Stimulated activated CD4-positive, alpha-beta T cell treated with anti-CD3 and anti-CD28 coated beads, Interleukin-1b, Interleukin-23, amount 100 ng/mL, for 48 hours (primary cell): ENCODE data around the gene RAB3GAP2.
"Not testable (repeated sequence)": the region's sequence is repeated elsewhere in the genome, so short reads cannot be mapped to it uniquely, and the experiment has no call there.

Experiments
- DNase-seq: peaks from one replicate; pipeline ENCODE4 v3.0.0-alpha.2; 2020

The RAB3GAP2 gene

DNA sequence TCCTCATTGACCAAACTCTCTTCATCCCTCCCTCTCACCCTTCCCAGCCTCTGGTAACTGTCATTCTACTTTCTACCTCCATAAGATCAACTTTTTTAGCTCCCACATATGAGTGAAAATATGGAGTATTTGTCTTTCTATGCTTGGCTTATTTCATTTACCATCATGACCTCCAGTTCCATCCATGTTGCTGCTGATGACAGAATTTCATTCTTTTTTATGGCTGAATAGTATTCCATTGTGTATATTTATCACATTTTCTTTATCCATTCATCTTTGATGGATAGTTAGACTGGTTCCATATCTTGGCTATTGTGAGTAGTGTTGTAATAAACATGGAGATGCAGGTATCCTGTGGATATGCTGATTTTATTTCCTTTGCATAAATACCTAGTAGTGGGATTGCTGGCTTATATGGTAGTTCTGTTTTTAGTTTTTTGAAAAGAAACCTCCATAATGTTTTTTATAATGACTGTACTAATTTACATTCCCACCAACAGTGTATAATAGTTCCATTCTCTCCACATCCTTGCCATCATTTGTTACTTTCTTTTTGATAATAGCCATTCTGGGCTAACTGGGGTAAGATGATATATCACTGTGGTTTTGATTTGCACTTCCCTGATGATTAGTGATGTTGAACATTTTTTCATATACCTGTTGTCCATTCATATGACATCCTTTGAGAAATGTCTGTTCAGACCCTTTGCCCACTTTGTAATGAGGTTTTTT is 142.6 kb downstream of the RAB3GAP2 start:
- no peak for DNase-seq

DNA sequence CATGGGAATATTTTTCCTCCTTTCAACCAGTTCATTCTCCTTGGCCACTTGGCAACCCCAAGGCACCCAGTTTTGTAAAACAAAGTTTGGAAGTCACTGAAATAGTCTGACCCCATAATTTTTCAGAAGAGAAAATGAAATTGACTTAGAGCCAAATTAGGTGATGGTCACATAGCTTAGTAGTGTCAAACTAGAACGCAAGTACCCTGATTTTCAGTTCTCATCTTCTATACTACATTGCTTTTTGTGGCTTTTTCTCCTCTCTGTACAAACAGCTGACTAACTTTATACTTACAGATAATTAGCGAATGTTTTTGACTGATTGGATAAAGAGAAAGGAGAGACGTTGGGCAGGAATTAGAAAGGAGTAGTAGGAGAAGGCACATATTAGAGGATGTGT is 145.2 kb downstream of the RAB3GAP2 start:
- no peak for DNase-seq

DNA sequence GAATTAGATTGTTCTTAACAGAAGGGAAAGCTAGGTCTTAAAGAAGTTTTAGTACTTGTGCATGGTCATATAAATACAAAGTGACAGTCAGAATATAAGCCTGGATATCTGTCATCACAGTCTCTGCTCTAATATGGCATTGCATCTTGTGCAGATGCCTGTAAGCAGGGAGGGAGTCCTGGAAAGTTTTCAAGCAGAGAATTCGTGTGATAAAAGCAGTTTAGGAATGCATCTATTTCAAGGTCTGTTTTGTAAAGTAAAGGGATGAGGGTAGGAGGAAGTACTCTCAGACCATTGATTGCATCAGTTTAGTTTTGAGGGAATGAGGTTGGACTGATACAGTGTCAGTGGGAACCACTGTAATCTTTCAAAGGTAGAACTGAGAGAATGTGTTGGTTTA is 147.7 kb downstream of the RAB3GAP2 start:
- DNase-seq, result no peak

DNA sequence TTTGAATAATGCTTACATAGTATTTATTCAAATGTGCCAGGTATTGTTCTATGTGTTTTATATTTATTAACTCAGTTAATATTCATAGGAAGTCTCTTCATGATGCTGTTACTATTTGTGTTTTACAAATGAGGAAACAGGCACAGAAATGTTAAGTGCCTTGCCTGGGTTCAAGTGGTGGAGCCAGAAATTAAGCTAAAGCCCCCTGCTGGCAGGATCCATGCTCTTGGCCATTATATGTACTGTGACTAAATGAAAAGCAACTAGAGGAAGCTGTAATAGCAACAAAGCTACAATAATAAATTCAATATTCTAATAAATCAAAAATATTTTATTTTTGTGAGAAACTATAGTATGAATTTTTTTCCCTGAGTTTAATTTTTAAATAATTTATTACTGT is 148.4 kb downstream of the RAB3GAP2 start:
- no peak for DNase-seq

GRCh38 chr1:220123066-220123465 is 149.2 kb downstream of the RAB3GAP2 start:
- DNase-seq, result no peak

- DNase-seq, result no peak
These were observed 150.3 kb downstream of the RAB3GAP2 start for GRCh38 chr1:220121791-220122530.

DNA sequence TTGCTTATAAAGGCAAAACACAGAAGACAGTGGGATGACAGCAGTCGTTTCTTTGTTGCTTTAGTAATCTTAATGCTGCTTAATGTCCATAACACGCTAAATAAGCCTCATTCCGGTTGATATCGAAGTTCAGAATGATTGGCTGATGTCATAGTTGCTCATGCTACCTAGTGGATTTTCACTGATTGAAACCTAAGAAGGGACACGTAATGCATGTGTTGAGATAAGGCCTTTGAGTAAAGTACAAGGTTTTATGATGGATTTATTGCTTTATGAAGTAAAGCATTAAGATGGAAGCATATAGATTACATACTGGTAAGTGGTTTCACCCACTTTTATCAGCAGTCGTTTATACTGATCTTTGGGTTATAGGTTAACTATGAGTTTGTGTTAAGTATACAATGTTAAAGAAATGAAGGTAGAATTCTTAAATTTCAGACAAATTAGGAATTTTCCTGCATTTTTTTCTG is 153.2 kb downstream of the RAB3GAP2 start:
- no peak for DNase-seq

- peak; percentile 21 for DNase-seq
These were observed 159.0 kb downstream of the RAB3GAP2 start for GRCh38 chr1:220113136-220113695.

- not testable (repeated sequence) for DNase-seq
These were observed 159.7 kb downstream of the RAB3GAP2 start for GRCh38 chr1:220112600-220112999.

GRCh38 chr1:220110473-220110872 is 161.8 kb downstream of the RAB3GAP2 start:
- not testable (repeated sequence) for DNase-seq

- DNase-seq, result no peak
These were observed 172.4 kb downstream of the RAB3GAP2 start for GRCh38 chr1:220099826-220100225.
